ENCODE data around the gene ETS1.

GRCh38 chr11:128530118-128531074 lies 57.0 kb downstream of the ETS1 start:
- TF ChIP-seq CTCF (IDR thresholded peaks at IDR 0.05) = no peak
- no peak for TF ChIP-seq POLR2A (IDR thresholded peaks at IDR 0.05)
- TF ChIP-seq POLR2AphosphoS5 (IDR thresholded peaks at IDR 0.05) = no peak

Data from prostate gland (tissue), 2 donors.